GM18909 (cell line): Measurements from ENCODE around the gene BMX.

Experiments used
- ATAC-seq: cut with Tn5 transposase; IDR thresholded peaks from one replicate; pipeline ENCODE4 v1.9.1; 2021; ENCODE audit warnings: mild to moderate bottlenecking; ENCODE audit not compliant: unreplicated experiment, poor library complexity

Gene BMX

DNA sequence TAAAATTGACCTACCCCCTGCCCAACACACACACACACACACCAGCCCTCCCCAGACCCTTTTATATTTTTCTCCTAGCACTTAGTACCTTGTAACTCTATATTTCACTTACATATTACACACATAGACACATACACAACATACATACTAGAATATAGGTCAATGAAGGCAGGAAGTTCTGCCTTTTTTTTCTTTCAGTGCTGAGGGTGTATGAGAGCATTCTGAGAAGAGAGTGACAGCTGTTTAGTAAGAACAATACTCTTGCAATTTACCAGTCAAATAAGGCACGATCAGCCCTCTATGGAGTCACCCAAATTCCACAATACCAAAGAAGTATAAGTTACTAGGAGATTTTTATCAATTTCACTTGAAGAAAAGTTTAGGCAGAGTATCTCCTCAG is 66.7 kb downstream of the BMX start:
- ATAC-seq: no peak

DNA sequence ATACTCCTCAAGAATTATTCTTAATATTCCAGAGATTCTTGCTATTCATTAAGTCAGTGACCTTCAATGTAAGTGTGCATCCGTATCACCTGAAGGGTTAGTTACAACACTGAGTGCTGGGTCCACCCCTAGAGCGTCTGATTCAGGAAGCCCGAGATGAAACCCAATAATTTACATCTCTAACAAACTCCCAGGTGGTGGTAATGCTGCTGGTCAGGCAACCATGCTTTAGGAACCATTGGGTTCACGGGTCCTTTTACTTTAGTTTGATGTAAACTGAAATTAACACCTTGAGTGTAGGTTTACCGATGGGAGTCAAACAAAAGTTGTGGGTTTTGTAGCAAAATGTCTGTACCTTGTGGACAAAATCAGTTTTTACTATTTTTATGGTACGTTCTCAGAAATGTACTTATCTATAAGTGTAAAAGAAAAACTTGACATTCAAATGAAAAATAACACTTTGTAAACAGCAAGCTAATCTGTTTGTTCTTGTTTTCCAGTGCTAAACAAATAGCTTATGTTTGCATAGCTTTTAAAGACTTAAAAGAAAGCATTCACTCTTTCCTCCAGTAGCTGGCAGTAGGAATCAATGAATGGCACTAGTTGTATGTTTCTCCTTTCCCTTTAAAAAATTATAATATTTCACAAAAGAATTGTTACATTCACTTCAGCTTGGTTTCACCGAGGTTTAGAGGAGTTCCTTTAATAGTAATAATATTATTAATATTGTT is 67.4 kb downstream of the BMX start:
- no peak for ATAC-seq

DNA sequence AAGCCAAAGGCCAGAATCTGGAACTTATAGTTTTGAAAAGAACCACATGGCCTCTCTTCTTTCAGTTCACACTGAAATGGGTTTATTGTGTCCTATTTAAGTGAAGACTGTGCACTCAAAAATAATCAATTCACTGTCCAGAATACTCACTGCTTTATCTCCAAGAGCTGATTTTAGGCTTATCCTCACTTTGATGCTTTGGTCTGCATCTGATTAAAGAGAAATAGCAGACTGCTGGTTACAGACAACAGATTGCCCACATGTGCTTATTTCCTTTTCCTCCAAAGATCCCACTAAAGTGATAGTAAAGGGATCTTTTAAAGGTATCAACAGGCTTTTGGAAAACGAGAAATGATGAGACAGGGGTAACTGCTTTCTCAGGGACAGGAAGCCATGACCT is 69.5 kb downstream of the BMX start:
- no peak for ATAC-seq

DNA sequence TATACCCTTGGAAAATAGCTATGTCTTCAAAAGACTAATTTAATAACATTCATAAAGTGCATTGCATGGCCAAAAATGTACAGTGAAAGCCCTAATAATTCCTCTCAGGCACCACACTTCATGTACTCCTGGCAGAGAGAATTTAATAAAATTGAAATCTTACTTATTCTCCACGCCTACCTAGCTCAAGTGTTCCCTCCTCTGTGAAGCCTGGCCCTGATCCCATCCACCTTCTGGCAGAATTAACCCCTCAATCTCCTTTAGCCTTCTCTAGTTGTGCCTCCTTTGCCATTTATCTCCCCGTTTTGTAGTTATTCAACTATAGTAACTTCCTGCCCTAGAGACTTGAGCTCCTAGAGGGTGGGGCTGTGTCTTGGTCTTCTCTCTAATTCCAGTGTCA is 73.4 kb downstream of the BMX start:
- no peak for ATAC-seq

DNA sequence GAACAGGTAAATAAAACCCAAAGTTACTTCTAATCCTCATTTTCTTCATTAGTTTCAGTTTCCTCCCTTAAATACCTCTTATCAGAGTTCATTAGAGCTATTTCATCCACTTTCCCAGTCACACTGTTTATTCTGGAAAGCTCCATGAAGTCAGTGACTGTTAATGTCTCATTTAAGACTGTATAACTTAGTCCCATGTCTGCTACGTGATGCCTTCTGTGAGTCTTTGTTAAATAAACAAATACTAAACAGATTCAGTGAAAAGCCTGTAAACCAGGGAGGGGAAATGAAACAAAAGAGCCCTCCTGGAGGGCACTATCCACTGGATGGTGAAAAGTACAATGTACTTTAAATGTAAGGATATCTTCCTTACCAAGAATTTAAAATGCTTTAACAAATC is 75.4 kb downstream of the BMX start:
- ATAC-seq: no peak

DNA sequence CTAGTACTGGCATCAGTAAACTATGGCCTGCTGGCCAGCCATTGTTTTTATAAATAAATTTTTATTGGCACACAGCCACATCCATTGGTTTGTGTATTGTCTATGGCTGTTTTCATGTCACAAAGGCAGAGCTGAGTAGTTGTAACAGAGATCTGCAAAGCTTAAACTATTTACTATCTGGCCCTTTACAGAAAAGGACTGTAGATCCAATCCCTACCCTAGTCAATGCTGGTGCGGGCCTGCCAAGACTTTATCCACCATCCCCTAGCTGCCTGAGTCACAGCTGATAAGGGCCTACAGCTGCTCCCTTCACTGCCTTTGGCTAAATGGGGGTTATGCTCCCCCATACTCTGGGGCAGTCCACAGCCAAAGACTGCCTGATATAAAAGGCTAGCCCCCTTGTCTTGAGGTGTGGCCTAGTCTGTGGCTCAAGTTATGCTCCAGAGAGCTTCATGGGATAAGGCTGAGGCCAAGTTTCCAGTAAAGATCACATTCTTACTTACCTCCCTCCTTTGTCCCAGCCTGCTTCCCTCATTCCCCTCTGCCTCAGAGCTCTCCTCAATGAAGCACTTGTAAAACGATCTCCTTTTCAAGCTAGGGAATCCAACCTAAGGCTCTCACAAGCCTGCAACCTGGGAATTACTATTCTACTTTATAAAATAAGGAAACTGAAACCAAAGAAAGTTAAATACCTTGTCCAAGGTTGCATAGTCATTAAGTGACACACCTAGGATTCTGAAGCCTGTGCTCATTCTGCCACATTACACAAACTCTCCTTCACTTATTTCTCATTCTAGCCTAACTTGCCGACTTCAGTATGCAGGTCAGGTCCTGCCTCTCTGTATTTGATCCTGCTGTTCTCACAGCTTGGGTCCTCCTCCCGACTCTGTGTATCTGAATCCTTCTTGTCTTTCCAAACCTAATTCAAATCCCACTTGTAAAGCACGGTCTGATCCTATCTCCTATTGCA is 79.5 kb downstream of the BMX start:
- no peak for ATAC-seq

DNA sequence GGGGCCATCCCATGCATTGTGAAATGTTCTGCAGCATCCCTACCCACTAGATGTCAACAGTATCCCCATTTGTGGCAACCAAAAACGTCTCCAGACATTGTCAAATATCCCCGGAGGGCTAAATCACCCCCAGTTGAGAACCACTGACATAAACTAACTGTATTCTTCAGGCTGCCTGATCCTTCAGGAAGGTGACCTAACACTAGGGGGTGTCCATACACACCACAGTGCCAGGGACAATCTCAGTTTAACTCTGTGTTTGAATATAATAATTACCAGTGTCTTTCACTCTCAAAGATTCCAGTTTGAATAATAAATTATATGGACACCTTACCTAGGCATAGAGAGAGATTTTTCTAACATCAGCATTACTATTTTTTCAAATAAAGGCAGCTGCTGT is 93.8 kb downstream of the BMX start:
- no peak for ATAC-seq

DNA sequence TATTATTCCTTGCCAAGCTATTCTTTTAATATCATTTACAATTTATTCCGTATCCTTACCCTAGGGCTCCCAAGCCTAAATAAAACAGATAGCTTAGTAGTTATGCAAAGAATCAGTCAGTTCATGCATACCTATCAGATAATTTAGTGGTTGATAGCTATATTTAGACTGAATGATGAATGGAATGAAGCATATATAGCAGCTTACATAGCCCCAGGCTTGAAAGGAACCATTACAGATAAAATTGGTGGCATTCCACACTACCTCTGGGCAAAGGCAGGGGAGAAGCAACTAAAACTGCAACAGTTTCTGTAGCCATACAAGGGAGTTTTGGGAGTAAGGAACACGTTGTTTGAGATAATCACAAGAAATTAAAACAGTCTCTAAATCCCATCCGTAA is 97.4 kb downstream of the BMX start:
- no peak for ATAC-seq

DNA sequence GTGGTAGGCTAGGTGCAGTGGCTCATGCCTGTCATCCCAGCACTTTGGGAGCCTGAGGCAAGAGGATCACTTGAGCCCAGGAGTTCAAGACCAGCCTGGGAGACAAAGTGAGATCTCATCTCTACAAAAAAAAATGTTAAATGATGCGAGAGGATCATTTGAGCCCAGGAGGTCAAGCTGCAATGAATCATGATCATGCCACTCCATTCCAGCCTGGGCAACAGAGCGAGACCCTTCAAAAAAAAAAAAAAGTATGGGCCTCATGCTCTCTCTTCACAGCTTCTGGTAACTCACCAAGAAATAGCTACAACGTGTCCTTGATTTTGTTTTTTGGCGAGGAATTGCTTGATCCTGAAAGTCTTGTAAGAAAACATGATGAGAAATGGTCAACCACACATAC is 98.9 kb downstream of the BMX start:
- ATAC-seq: no peak

DNA sequence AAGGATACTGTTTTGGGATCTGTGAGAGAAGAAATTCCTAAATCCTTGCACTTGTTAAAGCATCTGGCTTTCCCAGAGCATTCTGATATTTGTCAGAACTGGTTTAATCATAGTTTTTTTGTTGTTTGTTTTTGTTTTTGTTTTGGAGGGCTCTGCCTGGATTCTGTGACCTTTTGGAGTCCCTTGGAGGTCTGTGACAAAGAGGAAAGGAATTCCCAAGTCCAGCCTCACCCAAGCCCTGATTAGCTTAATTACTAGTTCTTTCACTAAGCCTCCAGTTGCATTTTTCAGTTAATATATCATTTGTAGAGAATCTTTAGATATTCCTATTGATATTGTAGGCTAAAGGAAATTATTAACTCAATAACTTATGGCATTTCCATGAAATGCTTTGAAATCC is 99.4 kb downstream of the BMX start:
- ATAC-seq: no peak

DNA sequence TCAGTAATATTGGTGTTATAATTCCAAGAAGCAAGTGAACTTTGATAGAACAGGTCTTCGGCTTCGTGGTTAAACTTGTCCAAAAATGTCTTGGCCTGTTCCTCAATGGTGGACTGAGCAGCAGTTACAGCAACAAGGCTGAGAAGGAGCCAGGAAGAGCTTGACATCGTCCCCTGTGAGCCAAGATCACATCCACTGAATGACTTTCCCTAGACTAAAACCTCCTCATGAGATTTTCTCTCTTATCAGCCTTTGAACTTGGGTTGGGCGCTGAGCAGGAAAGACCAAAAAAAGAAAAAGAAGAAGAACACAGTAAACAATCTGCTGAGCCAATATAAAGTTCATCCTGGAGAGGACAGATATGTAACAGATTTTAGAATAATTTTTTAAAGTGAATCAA is 100.1 kb downstream of the BMX start, which contains the start of gene ACE2:
Gene ACE2 (minus strand): TSS at position 216 of the 400 bp plus-strand sequence. CDS start 49 bp downstream, at position 167.
- ATAC-seq: no peak

DNA sequence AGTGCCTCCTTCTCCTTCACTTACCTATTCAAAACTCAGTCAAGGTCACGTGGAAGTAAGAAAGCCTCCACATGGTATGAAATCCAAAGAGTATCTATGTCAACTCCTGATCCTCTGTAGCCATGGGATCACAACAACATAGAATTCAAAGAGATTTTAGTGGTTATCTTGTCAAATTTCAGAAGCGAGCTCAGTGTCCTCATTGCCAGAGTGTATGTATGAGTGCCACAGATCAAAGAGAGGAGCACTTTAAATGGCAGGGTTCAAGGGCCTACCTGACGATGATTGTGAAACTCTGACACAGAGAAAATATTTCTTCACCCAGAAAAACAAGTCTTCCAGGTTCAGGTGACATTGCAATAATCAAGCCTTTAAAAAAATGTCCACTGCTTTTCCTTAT is 101.3 kb downstream of the BMX start:
- no peak for ATAC-seq

DNA sequence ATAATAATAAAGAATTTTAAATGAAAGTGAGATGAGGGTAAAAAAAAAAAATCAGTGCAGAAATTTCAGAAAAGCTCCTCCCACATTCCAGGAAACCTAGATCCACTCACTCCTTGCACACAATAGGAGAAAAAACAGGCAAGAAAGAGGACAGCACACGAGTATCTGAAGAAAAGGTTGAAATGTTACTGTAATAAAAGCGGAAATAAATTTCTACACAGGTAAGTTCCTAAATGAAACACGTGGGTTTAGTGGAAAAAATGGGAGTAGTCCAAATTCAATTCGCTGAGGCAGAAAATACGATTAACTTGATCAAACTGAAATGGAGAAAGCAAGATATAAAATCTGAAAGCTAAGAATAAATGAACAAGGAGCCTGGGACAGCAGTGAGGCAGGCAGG is 102.2 kb downstream of the BMX start:
- ATAC-seq: no peak

DNA sequence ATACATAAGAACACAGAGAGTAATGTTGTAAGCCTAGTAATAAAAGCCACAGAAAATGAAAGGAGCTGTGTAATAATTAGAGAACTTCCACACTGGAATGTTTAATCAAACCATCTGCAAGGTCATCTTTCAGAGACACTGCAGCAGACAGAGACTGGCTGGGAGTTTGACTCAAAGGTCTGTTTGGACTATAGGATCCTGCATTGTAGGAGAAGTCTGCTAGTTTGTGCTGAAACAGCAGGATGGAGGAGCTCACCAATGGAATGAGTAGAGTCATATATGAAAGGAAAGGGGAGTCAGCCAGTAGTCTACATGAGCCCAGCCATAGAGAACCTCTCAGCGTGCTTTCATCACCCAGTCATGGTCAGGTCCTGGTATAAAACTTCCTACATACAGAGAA is 104.6 kb downstream of the BMX start:
- no peak for ATAC-seq
